ENCODE measurements around the gene POLD3.

POLD3 gene

DNA sequence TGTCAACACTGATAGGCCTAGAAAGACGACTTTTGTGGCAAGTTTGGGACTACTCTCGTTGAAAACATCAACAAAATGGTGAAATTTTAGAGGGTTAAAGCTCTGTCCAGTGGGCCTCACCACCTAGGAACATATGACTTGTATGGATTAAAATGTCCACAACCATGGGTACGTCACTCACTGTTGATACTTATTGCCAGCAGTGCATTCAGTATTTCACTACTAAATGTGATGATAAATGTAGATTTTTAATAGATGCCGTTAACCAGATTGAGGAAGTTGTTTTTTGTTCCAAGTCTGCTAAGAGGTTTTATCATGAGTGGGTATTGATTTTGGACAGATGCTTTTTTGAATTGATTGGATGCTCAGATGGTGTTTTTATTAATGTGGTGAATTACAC is 33.7 kb downstream of the POLD3 start:
- H3K36me3 ChIP-seq (ENCODE audit: insufficient read depth, insufficient read length, low read length): peaks cover 30% of the 10 kb centered on the region
- no peak for DNase-seq (ENCODE audit: low read depth, low spot score)
- no peak overlapping the region for H3K4me3 ChIP-seq (ENCODE audit: insufficient read length, low read depth)
- no peaks in the 10 kb centered on the region for H3K4me1 ChIP-seq (ENCODE audit: insufficient read depth, insufficient read length)
- no peak for TF ChIP-seq YY1 (IDR thresholded peaks at IDR 0.05; ENCODE audit: insufficient read depth, insufficient read length)
- TF ChIP-seq ZNF274 (IDR thresholded peaks at IDR 0.05; ENCODE audit: low read depth, low read length): no peak
- TF ChIP-seq SUZ12 (IDR thresholded peaks at IDR 0.05; ENCODE audit: extremely low read depth, insufficient read depth, insufficient read length): no peak
- H3K9ac ChIP-seq (ENCODE audit: insufficient read length, low read depth): no peak overlapping the region
- no peaks in the 10 kb centered on the region for H3K27me3 ChIP-seq (ENCODE audit: insufficient read depth, insufficient read length)
- no peaks in the 10 kb centered on the region for H3K9me3 ChIP-seq (ENCODE audit: insufficient read depth, low read length)

DNA sequence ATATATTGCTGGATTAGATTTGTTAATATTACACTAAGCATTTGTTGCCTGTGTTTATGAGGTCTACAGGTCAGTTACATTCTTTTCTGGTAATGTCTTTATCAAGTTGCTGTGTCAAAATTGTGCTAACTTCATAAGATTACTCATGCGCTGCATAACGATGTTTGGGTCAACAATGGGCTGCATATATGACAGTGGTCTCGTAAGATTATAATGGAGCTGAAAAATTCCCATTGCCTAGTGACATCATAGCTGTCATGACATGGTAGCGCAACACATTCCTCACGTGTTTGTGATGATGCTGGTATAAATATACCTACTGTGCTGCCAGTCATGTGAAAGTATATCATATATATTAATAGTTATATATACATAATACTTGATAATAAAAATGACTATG is 34.2 kb downstream of the POLD3 start:
- no peaks in the 10 kb centered on the region for H3K27me3 ChIP-seq (ENCODE audit: insufficient read depth, insufficient read length)
- no peaks in the 10 kb centered on the region for H3K4me1 ChIP-seq (ENCODE audit: insufficient read depth, insufficient read length)
- H3K4me3 ChIP-seq (ENCODE audit: insufficient read length, low read depth): no peak overlapping the region
- DNase-seq (ENCODE audit: low read depth, low spot score): no peak
- peaks cover 30% of the 10 kb centered on the region for H3K36me3 ChIP-seq (ENCODE audit: insufficient read depth, insufficient read length, low read length)
- H3K9ac ChIP-seq (ENCODE audit: insufficient read length, low read depth): no peak overlapping the region
- no peaks in the 10 kb centered on the region for H3K9me3 ChIP-seq (ENCODE audit: insufficient read depth, low read length)
- TF ChIP-seq SUZ12 (IDR thresholded peaks at IDR 0.05; ENCODE audit: extremely low read depth, insufficient read depth, insufficient read length) (no peak), YY1 (IDR thresholded peaks at IDR 0.05; ENCODE audit: insufficient read depth, insufficient read length) (no peak), ZNF274 (IDR thresholded peaks at IDR 0.05; ENCODE audit: low read depth, low read length) (no peak)

DNA sequence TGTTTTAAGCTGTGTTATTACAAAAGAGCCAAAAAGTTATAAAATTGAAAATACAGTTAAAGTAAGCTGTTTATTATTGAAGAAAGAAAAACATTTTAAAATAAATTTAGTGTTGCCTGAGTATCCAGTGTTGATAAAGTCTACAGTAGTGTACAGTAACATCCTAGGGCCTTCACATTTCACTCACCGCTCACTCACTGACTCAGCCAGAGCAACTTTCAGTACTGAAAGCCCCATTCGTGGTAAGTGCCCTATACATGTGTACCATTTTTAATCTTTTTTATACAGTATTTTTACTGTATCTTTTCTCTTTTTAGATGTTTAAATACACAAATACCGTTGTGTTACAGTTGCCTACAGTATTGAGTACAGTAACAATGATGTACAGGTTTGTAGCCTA is 35.0 kb downstream of the POLD3 start:
- Histone ChIP-seq H3K27me3 (ENCODE audit: insufficient read depth, insufficient read length) (no peaks in the 10 kb centered on the region), H3K9ac (ENCODE audit: insufficient read length, low read depth) (no peak overlapping the region), H3K4me1 (ENCODE audit: insufficient read depth, insufficient read length) (no peaks in the 10 kb centered on the region), H3K9me3 (ENCODE audit: insufficient read depth, low read length) (no peaks in the 10 kb centered on the region), H3K36me3 (ENCODE audit: insufficient read depth, insufficient read length, low read length) (peaks cover 30% of the 10 kb centered on the region), H3K4me3 (ENCODE audit: insufficient read length, low read depth) (no peak overlapping the region)
- no peak for DNase-seq (ENCODE audit: low read depth, low spot score)
- TF ChIP-seq SUZ12 (IDR thresholded peaks at IDR 0.05; ENCODE audit: extremely low read depth, insufficient read depth, insufficient read length) (no peak), YY1 (IDR thresholded peaks at IDR 0.05; ENCODE audit: insufficient read depth, insufficient read length) (no peak), ZNF274 (IDR thresholded peaks at IDR 0.05; ENCODE audit: low read depth, low read length) (no peak)

DNA sequence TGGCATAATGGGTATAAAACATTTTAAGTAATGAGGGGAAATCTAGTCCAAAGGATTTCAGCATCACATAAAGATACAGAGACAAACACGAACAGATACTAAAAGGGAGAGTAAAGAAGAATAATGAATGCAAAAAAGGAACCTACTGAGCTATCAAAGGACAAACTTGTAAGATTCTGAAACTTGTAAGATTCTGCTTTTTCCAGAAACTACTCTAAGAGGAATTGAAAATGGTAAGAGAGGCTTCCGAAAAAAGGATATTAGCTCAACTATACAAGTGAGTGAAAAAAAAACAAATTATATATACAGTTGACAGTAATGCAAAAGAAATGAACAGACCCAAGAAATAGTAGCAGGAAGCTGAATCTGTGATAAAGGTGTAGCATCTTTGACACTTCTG is 37.7 kb downstream of the POLD3 start:
- H3K4me1 ChIP-seq (ENCODE audit: insufficient read depth, insufficient read length): no peaks in the 10 kb centered on the region
- peaks cover 36% of the 10 kb centered on the region for H3K36me3 ChIP-seq (ENCODE audit: insufficient read depth, insufficient read length, low read length)
- no peak overlapping the region for H3K4me3 ChIP-seq (ENCODE audit: insufficient read length, low read depth)
- TF ChIP-seq ZNF274 (IDR thresholded peaks at IDR 0.05; ENCODE audit: low read depth, low read length) (no peak), SUZ12 (IDR thresholded peaks at IDR 0.05; ENCODE audit: extremely low read depth, insufficient read depth, insufficient read length) (no peak), YY1 (IDR thresholded peaks at IDR 0.05; ENCODE audit: insufficient read depth, insufficient read length) (no peak)
- H3K9ac ChIP-seq (ENCODE audit: insufficient read length, low read depth): no peak overlapping the region
- no peaks in the 10 kb centered on the region for H3K27me3 ChIP-seq (ENCODE audit: insufficient read depth, insufficient read length)
- H3K9me3 ChIP-seq (ENCODE audit: insufficient read depth, low read length): no peaks in the 10 kb centered on the region
- DNase-seq (ENCODE audit: low read depth, low spot score): no peak

DNA sequence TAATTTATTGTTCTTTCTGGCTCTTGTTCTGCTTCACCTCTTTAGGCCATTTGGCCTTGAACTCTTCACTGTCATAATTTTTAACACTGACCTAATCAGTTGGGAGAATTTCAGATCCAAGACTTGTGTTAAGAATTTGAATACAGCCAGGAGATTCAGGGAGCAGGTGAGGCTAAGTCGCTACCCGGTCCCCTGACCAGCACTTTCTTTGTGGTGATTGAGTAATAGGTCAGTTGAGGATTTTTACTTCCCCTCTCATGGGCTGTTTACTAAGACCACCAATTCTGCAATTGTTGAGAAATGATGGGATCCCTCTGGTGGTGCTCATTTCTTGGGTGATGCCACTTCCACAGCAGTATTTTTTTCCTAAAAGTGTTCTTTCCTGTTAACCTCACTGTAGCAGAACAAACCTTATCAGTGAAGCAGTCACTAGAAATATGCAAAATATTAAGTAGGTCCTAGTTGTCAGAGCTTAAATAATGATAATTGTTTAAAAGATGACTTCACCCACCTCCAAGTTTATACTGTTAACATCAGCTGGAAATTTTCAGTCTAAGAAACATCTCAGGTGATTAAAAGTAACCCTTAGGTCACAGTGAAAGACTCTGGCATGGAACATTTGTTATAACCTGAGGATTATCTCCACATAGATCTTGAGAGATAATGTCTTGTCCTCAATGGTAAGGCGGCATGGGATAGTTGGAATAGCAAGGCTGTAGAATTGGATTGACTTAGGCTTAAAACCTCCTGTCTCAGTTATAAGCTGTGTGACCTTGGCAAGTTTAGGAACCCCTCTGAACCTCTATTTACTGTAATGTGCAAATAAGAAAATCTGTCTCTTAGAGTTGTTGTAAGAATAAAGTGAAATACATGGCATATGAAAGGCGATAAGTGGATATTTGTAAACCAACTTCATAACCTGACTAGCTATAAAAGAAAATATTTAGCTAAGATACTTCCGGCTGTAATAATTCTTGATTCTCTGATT is 41.3 kb downstream of the POLD3 start:
- H3K27me3 ChIP-seq (ENCODE audit: insufficient read depth, insufficient read length): no peaks in the 10 kb centered on the region
- no peak overlapping the region for H3K4me3 ChIP-seq (ENCODE audit: insufficient read length, low read depth)
- no peak for TF ChIP-seq SUZ12 (IDR thresholded peaks at IDR 0.05; ENCODE audit: extremely low read depth, insufficient read depth, insufficient read length)
- TF ChIP-seq ZNF274 (IDR thresholded peaks at IDR 0.05; ENCODE audit: low read depth, low read length): no peak
- TF ChIP-seq YY1 (IDR thresholded peaks at IDR 0.05; ENCODE audit: insufficient read depth, insufficient read length): no peak
- H3K9ac ChIP-seq (ENCODE audit: insufficient read length, low read depth): no peak overlapping the region
- H3K4me1 ChIP-seq (ENCODE audit: insufficient read depth, insufficient read length): no peaks in the 10 kb centered on the region
- H3K9me3 ChIP-seq (ENCODE audit: insufficient read depth, low read length): no peaks in the 10 kb centered on the region
- peaks cover 50% of the 10 kb centered on the region for H3K36me3 ChIP-seq (ENCODE audit: insufficient read depth, insufficient read length, low read length)
- DNase-seq (ENCODE audit: low read depth, low spot score): no peak

DNA sequence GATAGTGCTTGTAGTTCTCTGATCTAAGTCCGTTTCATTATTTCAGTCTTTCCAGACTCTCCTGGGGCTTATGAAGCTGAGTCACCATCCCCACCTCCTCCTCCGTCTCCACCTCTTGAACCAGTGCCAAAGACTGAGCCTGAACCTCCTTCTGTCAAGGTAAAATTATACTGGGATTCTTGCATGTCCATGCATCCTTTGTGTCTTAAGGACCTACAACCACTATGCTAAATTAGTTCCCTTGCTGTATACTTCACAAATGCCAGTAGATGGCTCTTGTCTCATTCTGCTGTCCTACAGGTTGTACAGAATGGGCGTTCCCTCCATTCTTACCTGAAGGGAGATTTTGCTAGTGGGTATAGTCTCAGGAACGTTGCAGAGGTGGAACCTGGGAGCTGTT is 42.2 kb downstream of the POLD3 start:
- peaks cover 50% of the 10 kb centered on the region for H3K36me3 ChIP-seq (ENCODE audit: insufficient read depth, insufficient read length, low read length)
- DNase-seq (ENCODE audit: low read depth, low spot score): peak; percentile 16

DNA sequence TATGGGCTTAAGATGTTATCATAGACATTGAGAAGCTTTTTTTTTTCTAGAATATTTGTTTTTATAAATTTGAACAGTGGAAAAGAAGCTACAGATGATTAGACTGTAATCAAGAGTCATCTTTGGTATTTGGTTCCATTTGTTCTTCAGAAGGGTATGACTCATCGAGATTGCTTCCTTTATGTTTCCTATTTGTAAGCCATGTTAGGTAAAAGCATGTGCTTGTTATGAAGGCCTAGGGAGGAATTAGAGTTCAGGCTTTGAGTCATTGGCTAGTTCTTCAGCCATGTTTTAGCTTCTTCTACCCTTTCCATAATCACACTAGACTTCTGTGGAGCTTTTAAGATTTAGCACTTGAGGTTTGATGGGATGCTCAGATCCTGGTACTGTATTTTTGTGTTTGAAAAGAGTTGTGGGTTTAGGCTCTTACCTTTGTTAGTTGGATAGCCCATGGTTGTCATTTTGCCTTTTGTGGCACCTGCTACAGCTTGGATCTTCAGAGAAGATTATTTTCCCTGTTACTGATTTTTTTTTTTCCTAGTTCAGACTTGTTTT is 44.3 kb downstream of the POLD3 start:
- TF ChIP-seq ZNF274 (IDR thresholded peaks at IDR 0.05; ENCODE audit: low read depth, low read length) (no peak), YY1 (IDR thresholded peaks at IDR 0.05; ENCODE audit: insufficient read depth, insufficient read length) (no peak), SUZ12 (IDR thresholded peaks at IDR 0.05; ENCODE audit: extremely low read depth, insufficient read depth, insufficient read length) (no peak)
- Histone ChIP-seq H3K4me1 (ENCODE audit: insufficient read depth, insufficient read length) (no peaks in the 10 kb centered on the region), H3K36me3 (ENCODE audit: insufficient read depth, insufficient read length, low read length) (peaks cover 68% of the 10 kb centered on the region), H3K9me3 (ENCODE audit: insufficient read depth, low read length) (no peaks in the 10 kb centered on the region), H3K9ac (ENCODE audit: insufficient read length, low read depth) (no peak overlapping the region), H3K4me3 (ENCODE audit: insufficient read length, low read depth) (no peak overlapping the region), H3K27me3 (ENCODE audit: insufficient read depth, insufficient read length) (no peaks in the 10 kb centered on the region)
- no peak for DNase-seq (ENCODE audit: low read depth, low spot score)

More for the DNA sequence above, 42.2 kb downstream of the POLD3 start:
- H3K27me3 ChIP-seq (ENCODE audit: insufficient read depth, insufficient read length): no peaks in the 10 kb centered on the region
- TF ChIP-seq ZNF274 (IDR thresholded peaks at IDR 0.05; ENCODE audit: low read depth, low read length): no peak
- no peak for TF ChIP-seq YY1 (IDR thresholded peaks at IDR 0.05; ENCODE audit: insufficient read depth, insufficient read length)
- TF ChIP-seq SUZ12 (IDR thresholded peaks at IDR 0.05; ENCODE audit: extremely low read depth, insufficient read depth, insufficient read length): no peak
- no peak overlapping the region for H3K4me3 ChIP-seq (ENCODE audit: insufficient read length, low read depth)
- no peaks in the 10 kb centered on the region for H3K9me3 ChIP-seq (ENCODE audit: insufficient read depth, low read length)
- H3K9ac ChIP-seq (ENCODE audit: insufficient read length, low read depth): no peak overlapping the region
- H3K4me1 ChIP-seq (ENCODE audit: insufficient read depth, insufficient read length): no peaks in the 10 kb centered on the region

All from NT2/D1 (cell line).